ENCODE measurements around the gene ZNHIT2.
A peak's percentile ranks its signal among the peaks of the same experiment; 100 is the strongest.

The ZNHIT2 gene

DNA sequence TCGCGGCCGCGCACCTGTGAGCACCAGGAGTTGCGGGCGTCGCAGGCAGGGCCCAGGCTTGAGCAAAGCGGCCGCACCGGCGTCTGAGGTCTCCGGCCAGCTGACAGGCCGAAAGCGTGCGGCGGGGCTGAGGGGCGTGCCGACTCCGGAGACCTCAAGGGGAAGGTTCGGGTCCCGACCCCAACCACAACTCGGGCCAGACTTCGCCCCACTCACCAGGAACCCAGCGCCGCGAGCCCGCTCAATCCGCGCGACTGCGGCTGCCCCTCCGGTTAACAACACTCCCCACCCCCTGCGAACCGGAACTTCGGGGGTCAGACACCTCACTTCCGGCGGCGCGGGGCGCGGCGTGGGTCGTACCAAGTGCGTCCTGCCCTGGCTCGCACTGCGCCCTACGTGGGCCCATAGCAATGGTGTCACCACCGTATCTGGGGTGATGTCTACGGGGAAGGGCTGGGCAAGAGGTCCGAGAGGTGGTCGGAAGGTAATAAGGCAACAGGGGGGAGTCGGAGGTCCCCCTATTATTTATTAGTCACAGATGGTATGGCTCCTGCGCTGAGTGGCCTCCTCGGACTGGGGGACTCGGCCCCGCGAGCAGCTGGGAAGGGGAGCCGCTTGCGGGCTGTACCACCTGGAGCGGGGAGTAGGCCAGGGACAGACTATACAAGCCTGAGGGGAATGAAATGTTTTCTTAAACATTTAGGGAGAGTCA is 16.9 kb upstream of the ZNHIT2 start, which contains the start of gene SYVN1:
Gene SYVN1 (minus strand): TSS at position 280 of the 712 bp plus-strand sequence. CDS start 918 bp downstream, outside the sequence.
- peak; percentile 91 for DNase-seq (ENCODE audit: low spot score)

DNA sequence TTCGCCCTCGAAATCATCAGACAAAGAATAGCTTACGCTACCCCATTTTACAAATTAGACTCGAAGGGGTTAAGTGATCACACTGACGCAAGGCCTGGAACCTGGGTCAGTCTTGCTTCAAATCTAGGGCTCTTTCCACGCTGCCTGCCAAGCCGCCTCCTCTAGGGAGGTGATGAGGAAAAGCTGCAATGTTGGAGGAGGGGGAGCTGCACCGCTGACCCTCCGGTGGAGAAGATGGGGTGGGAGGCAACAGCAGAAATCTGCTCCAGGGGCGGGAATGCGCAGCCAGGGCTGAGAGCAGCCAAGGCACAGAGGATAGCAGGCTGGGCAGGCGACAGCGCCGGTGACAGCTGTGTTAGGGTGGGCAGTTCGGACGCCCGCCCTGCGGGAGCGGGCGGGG is 16.2 kb upstream of the ZNHIT2 start:
- DNase-seq (ENCODE audit: low spot score): no peak

DNA sequence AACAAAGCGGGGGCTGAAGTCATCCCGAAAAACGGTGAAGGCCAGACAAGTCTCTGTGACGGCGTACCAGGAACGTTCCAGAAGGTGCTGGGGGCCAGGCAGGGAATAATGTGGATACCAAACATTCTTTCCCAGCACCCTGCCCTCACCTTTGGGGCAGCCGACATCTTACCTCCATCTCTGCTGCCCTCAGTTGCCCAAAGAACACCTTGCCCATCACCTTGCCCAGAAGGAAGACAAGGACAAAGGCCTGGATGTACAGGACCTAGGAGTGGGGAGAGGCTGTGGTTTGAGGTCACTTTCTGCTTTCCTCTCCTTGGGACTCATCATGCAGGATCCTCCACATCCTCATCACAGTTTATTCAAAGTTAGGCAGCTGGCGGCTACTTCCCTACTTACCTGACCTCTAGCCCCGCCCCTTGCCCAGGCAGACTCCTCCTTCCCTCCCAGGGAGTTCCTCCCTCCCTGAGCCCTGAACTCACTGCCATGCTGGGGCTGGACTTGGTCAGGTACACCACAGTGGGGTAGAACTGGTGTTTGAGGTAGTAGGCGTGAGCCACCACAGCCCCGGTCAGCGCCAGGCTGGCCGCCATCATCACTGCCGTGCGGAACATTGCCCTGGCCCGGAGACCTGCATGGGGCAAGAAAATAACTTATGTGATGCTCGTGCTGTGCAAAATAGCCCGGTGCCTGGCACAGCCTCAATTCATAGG is 15.6 kb upstream of the ZNHIT2 start:
- DNase-seq (ENCODE audit: low spot score): no peak

DNA sequence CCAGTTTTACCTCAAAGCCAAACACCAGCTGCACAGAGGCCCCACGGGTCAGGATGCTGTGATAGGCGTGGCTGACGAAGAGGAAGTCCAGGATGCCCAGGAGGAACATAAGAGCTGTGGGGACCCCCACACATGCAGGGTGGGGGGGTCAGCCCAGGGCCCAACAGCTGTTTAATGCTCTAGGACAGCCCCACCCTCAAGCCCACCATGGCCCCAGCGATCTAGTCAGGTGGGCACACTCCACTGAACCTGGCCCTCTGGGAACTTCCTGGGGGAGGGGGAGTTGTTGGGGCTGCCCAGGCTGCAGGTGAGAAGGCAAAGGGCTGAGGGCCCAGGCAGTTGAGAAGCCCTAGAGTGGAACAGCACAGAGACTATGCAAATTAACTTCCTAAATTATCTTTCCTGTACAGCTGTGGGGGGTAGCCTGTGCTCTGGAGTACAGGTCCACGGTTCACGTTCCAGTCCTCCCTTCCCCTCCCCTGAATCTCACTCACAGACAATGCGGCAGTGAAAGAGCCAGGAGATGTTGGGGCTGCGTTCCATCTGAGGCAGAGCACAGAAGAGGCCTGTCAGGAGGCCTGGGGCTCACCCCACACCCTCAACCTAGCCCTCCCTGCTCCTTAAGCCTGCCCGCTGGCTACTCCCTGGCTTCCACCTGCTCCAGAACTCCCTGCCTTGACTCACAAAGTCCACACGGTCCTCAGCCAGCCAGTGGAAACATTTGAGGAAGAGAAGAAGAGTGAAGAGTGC is 14.9 kb upstream of the ZNHIT2 start:
- no peak for DNase-seq (ENCODE audit: low spot score)

- no peak for DNase-seq (ENCODE audit: low spot score)
Measured at GRCh38 chr11:65131895-65132237, 14.4 kb upstream of the ZNHIT2 start.

GRCh38 chr11:65131417-65131776 is 13.9 kb upstream of the ZNHIT2 start:
- DNase-seq (ENCODE audit: low spot score): no peak

- no peak for DNase-seq (ENCODE audit: low spot score)
Measured at GRCh38 chr11:65130631-65131416, 13.3 kb upstream of the ZNHIT2 start.

DNA sequence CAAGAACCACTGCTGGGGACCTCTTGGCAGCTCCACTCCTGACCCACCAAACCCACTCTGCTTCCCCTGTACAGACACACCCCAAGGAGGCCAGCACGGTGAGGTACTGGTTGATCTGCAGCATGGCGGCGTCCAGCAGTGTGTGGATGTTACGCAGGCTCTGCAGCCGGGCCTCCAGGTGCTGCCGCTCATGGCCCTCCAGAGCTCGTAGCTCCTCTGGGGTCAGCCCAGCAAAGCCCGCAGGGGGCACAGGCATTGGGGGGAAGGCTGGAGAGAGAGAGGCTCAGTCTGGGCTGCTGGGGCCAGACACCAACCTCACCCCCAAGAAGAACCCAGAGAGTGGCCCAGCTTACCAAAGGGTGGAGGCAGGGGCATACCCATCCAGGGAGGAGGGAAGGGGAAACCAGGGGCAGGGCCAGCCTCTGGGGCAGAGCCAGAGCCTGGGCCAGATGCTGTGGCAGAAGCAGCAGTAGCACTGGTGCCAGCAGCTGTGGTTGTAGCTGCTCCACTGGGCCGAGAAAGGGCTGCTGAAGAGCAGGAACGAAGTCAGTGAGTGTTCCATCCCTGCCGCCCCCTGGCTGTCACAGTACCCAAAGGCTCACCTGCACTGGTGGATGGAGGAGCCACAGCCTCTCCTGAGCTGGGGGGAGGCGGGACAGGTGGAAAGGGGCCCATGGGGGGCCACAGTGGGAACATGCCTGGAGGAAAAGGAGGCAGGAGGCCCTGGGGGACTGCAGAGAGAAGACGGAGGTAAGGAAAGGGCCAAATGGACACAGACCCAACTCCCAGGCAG is 12.3 kb upstream of the ZNHIT2 start:
- DNase-seq (ENCODE audit: low spot score): no peak

- DNase-seq (ENCODE audit: low spot score): no peak
Measured at GRCh38 chr11:65128182-65129145, 11.0 kb upstream of the ZNHIT2 start.

GRCh38 chr11:65127473-65128181 is 10.1 kb upstream of the ZNHIT2 start:
- no peak for DNase-seq (ENCODE audit: low spot score)

GRCh38 chr11:65126624-65127274 is 9.2 kb upstream of the ZNHIT2 start:
- DNase-seq (ENCODE audit: low spot score): no peak

DNA sequence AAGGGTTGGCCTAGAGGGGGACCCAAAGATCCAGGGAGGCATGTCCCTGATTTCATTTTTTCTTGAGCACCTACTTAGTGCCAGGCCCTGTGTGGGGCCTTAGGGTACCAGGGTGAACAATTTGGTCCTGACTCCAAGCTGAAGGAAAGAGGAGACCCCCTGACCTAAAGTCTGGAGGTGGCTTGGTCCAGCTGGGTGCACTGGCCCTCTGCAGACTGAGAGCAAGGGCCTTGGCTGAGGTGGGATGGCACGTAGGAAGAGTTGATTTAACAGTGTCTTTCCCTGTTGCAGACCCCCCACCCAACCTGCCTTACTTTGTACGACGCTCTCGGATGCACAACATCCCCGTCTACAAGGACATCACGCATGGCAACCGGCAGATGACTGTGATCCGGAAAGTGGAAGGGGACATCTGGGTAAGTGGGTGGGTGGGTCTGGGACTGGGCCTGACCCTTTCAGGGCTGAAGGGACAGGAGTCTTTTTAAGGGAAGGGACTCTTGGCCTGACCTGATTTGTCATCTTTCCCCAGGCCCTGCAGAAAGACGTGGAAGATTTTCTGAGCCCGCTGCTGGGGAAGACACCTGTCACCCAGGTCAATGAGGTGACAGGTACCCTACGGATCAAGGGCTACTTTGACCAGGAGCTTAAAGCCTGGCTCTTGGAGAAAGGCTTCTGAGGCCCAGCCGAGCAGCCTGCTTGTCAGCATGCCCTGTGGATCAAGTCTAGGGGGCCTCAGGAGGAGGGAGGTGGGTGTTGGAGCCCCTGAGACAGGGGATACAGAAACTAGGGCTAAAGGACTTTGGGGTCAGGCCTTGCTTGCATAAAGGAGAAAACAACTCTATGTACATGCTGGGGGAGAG is 7.9 kb upstream of the ZNHIT2 start:
- DNase-seq (ENCODE audit: low spot score): no peak

DNA sequence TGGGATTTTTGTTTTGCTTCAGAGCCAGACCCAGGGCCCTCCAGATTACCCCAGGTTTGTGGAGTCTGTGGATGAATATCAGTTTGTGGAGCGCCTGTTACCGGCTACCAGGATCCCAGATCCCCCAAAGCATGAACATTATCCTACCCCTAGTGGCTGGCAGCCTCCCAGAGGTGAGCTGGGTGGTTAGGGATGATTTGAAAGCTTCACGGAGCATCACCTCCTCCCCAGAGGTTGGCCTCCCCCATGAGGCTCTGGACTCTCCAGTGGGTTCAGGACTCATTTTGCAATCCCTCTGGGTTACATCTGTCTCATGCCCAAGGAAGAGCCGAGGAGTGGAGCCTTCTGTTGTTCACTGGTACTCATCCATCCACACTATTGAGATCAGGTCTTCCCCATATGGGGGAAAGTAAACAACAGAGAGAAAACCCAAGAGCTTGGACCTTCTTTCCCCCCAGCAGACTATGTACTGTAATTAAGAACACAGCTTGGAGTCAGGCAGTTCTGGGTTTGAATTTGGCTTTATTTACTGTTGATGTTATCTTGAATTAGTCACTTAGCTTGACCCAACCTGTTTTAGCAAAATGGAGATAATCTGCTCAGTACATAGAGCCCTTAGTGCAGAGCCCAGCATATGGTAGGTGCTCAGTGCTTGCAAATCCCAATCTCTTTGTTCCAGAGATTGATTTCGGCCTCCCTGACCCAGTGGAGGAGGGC is 7.1 kb upstream of the ZNHIT2 start:
- no peak for DNase-seq (ENCODE audit: low spot score)

GRCh38 chr11:65121865-65122696 is 4.6 kb upstream of the ZNHIT2 start, which contains the start of the genes FAU and MRPL49:
Gene FAU (minus strand): TSS chr11:65122134. CDS start chr11:65121813, 321 bp downstream.
Gene MRPL49 (plus strand): TSS chr11:65122321. CDS start chr11:65122347, 26 bp downstream.
- DNase-seq (ENCODE audit: low spot score): peak; percentile 96

GRCh38 chr11:65121447-65121864 is 4.0 kb upstream of the ZNHIT2 start:
- DNase-seq (ENCODE audit: low spot score): no peak

DNA sequence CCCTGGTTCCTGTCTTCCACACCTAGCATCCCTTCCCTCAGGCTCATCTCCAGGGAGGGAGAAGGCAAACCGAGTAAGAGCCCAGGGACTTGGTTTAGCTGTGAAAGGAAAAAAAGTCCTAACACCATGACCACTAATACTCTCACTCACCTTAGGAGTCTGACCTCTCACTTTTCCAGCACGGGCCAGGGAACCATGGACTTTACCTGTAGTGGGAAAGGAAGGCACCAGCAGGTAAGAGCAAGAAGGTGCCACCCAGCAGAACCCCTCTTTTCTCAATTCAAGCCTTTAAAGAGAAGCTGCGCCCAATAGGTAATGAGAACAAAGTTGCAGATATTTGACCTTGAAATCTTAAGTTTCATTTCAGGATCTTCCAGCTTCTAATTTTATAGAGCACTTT is 3.3 kb upstream of the ZNHIT2 start:
- DNase-seq (ENCODE audit: low spot score): no peak
